ENCODE measurements around the gene MPO. TPM values are rescaled to one million over a fixed set of nuclear protein-coding genes. Genes with fewer than 3 reads are reported as not detected.

MPO gene
- total and polyA plus RNA-seq, 9 of the 15 experiments (the other 6 are each of a cell fraction or from before 2014, with no cell fraction given) = 0.04 to 0.47 (median 0.39) TPM; not detected in 6

DNA sequence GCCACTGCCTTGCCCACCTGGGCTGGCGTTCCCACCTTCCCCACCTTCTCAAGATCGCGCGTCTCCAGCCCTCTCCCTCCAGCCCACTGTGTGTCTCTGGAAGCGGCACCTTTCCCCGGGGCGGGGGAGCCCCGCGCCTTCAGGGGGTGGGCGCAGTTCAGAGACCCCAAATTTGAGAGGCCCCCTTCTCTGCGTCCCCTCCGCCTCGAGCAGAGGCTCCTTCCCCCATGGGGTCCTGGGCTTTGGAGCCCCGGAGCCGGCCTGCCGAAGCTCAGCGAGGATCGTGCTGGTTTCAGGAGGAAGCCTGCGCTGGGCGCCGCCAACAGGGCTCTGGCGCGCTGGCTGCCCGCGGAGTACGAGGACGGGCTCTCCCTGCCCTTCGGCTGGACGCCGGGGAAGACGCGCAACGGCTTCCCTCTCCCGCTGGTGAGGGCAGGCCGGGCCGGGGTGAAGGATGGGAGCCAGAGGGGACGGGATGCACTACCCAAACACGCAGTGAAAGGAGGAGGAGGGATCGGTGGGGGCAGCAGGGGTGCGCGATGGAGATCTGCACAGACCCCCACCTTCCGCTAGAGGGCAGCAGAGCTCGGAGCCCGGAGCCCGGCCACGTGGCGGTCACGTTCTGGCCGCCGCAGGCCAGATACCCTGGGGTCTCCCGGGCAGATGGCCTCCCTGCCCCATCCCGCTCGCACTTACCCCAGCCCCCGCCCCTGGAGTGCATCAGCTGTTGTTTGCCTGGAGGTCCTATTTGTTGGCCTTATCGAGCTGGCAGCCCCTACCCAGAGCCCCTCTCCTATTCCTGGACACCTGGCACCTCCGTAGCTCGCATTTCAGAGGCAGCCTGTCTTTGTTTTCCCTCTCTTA is 31.2 kb downstream of the MPO start (continued):
- TF ChIP-seq, protein P1, sequence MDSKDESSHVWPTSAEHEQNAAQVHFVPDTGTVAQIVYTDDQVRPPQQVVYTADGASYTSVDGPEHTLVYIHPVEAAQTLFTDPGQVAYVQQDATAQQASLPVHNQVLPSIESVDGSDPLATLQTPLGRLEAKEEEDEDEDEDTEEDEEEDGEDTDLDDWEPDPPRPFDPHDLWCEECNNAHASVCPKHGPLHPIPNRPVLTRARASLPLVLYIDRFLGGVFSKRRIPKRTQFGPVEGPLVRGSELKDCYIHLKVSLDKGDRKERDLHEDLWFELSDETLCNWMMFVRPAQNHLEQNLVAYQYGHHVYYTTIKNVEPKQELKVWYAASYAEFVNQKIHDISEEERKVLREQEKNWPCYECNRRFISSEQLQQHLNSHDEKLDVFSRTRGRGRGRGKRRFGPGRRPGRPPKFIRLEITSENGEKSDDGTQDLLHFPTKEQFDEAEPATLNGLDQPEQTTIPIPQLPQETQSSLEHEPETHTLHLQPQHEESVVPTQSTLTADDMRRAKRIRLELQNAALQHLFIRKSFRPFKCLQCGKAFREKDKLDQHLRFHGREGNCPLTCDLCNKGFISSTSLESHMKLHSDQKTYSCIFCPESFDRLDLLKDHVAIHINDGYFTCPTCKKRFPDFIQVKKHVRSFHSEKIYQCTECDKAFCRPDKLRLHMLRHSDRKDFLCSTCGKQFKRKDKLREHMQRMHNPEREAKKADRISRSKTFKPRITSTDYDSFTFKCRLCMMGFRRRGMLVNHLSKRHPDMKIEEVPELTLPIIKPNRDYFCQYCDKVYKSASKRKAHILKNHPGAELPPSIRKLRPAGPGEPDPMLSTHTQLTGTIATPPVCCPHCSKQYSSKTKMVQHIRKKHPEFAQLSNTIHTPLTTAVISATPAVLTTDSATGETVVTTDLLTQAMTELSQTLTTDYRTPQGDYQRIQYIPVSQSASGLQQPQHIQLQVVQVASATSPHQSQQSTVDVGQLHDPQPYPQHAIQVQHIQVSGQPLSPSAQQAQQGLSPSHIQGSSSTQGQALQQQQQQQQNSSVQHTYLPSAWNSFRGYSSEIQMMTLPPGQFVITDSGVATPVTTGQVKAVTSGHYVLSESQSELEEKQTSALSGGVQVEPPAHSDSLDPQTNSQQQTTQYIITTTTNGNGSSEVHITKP (IDR thresholded peaks at IDR 0.05; ENCODE audit: partially characterized antibody) = no peak
- no peak for TF ChIP-seq RBM22 (IDR thresholded peaks at IDR 0.05; ENCODE audit: low read depth, low read length, poor library complexity, severe bottlenecking)
- no peak for TF ChIP-seq ETV1 (tag; conservative IDR thresholded peaks at IDR 0.05; ENCODE audit: low read depth)
- no peak for TF ChIP-seq HMG20B (CRISPR knock-in tag; IDR thresholded peaks at IDR 0.05)
- TF ChIP-seq EGR1 (conservative IDR thresholded peaks at IDR 0.05) = no peak
- TF ChIP-seq ZNF445 (CRISPR knock-in tag; IDR thresholded peaks at IDR 0.05; ENCODE audit: low read depth) = no peak
- no peak for TF ChIP-seq KDM1A (IDR thresholded peaks at IDR 0.05)
- no peak for TF ChIP-seq SRSF3 (IDR thresholded peaks at IDR 0.05; ENCODE audit: insufficient read depth, low read length)
- TF ChIP-seq TBP (optimal IDR thresholded peaks at IDR 0.05; ENCODE audit: low read depth, low read length) = no peak
- no peak for TF ChIP-seq GTF2A2 (tag; IDR thresholded peaks at IDR 0.05)
- TF ChIP-seq, protein P2, sequence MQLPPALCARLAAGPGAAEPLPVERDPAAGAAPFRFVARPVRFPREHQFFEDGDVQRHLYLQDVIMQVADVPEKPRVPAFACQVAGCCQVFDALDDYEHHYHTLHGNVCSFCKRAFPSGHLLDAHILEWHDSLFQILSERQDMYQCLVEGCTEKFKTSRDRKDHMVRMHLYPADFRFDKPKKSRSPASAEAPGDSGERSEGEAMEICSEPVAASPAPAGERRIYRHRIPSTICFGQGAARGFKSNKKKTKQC (CRISPR knock-in tag; IDR thresholded peaks at IDR 0.05) = peak; percentile 97
- TF ChIP-seq, protein P3, sequence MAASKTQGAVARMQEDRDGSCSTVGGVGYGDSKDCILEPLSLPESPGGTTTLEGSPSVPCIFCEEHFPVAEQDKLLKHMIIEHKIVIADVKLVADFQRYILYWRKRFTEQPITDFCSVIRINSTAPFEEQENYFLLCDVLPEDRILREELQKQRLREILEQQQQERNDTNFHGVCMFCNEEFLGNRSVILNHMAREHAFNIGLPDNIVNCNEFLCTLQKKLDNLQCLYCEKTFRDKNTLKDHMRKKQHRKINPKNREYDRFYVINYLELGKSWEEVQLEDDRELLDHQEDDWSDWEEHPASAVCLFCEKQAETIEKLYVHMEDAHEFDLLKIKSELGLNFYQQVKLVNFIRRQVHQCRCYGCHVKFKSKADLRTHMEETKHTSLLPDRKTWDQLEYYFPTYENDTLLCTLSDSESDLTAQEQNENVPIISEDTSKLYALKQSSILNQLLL (CRISPR knock-in tag; IDR thresholded peaks at IDR 0.05; ENCODE audit: borderline replicate concordance) = no peak
- no peak for TF ChIP-seq CREB1 (IDR thresholded peaks at IDR 0.05)
- peak; percentile 73 for TF ChIP-seq CREB1 (CRISPR knock-in tag; IDR thresholded peaks at IDR 0.05)
- TF ChIP-seq SMARCC2 (IDR thresholded peaks at IDR 0.05; ENCODE audit: low read depth) = no peak
- no peak for TF ChIP-seq DPF2 (IDR thresholded peaks at IDR 0.05)
- no peak for TF ChIP-seq SREBF1 (IDR thresholded peaks at IDR 0.05; ENCODE audit: borderline replicate concordance, low read depth, low read length)
- TF ChIP-seq TCF3 (CRISPR knock-in tag; IDR thresholded peaks at IDR 0.05) = peak; percentile 18; the same call in 1 of the 2 replicates
- 0 out of 2 replicates have a peak, but pooled peaks have one; percentile 56 for TF ChIP-seq IRF2 (CRISPR knock-in tag; IDR thresholded peaks at IDR 0.05)
- TF ChIP-seq, protein P4, sequence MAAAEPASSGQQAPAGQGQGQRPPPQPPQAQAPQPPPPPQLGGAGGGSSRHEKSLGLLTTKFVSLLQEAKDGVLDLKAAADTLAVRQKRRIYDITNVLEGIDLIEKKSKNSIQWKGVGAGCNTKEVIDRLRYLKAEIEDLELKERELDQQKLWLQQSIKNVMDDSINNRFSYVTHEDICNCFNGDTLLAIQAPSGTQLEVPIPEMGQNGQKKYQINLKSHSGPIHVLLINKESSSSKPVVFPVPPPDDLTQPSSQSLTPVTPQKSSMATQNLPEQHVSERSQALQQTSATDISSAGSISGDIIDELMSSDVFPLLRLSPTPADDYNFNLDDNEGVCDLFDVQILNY (CRISPR knock-in tag; IDR thresholded peaks at IDR 0.05) = peak; percentile 80; the same call in 1 of the 2 replicates
